ENCODE measurements around the gene PLEKHA4. TPM values are rescaled to one million over a fixed set of nuclear protein-coding genes. Genes with fewer than 3 reads are reported as not detected.

PLEKHA4 gene
- total and polyA plus RNA-seq, 4 donors: 4.4 to 17.2 (median 6.3) TPM

GRCh38 chr19:48906324-48906723 is 37.9 kb upstream of the PLEKHA4 start:
- peaks cover 11 to 42% (median 26%) of the 10 kb centered on the region in 4 donors for H3K4me1 ChIP-seq (ENCODE audit: control insufficient read depth in 4 of 4, insufficient read depth in 4 of 4, low read length in 3 of 4)
- H3K36me3 ChIP-seq (ENCODE audit: control insufficient read depth in 4 of 4, insufficient read depth in 3 of 4, low read depth in 1 of 4, low read length in 3 of 4): peaks cover 0 to 22% (median 17%) of the 10 kb centered on the region in 4 donors
- H3K27me3 ChIP-seq (ENCODE audit: control insufficient read depth in 4 of 4, insufficient read depth in 4 of 4, low read length in 3 of 4): no peaks in the 10 kb centered on the region
- no peak overlapping the region for H3K4me3 ChIP-seq (ENCODE audit: low read depth in 1 of 3, low read length in 3 of 3)
- no peaks in the 10 kb centered on the region for H3K9me3 ChIP-seq (ENCODE audit: control insufficient read depth in 4 of 4, low read length in 3 of 4)
- DNase-seq (ENCODE audit: low spot score): no peak
- H3K9ac ChIP-seq (ENCODE audit: low read depth in 1 of 2, low read length in 2 of 2): no peak overlapping the region
- peak overlapping the region in 1 of 2 donors; percentile 65 for H3K27ac ChIP-seq (ENCODE audit: low read depth in 1 of 2, low read length in 2 of 2)
- TF ChIP-seq ATF3 (IDR thresholded peaks at IDR 0.05): no peak
- no peak for TF ChIP-seq FOXA2 (IDR thresholded peaks at IDR 0.05)
- no peak for TF ChIP-seq NR2F2 (IDR thresholded peaks at IDR 0.05)
- TF ChIP-seq RAD21 (IDR thresholded peaks at IDR 0.05): no peak
- TF ChIP-seq GABPA (IDR thresholded peaks at IDR 0.05 in 1 of 2, conservative IDR thresholded peaks at IDR 0.05 in 1 of 2): no peak
- no peak for TF ChIP-seq HNF4A (conservative IDR thresholded peaks at IDR 0.05)
- TF ChIP-seq CTCF (IDR thresholded peaks at IDR 0.05; ENCODE audit: low read depth, low read length, missing input control): no peak
- TF ChIP-seq JUND (IDR thresholded peaks at IDR 0.05): no peak
- no peak for TF ChIP-seq FOXA1 (IDR thresholded peaks at IDR 0.05)
- TF ChIP-seq EGR1 (IDR thresholded peaks at IDR 0.05; ENCODE audit: low read depth in 2 of 2): no peak
- TF ChIP-seq YY1 (IDR thresholded peaks at IDR 0.05): no peak
- no peak for TF ChIP-seq HNF4G (IDR thresholded peaks at IDR 0.05)
- TF ChIP-seq REST (IDR thresholded peaks at IDR 0.05): no peak
- no peak for TF ChIP-seq ZBTB33 (IDR thresholded peaks at IDR 0.05)
- TF ChIP-seq TAF1 (conservative IDR thresholded peaks at IDR 0.05): no peak
- TF ChIP-seq RXRA (IDR thresholded peaks at IDR 0.05): no peak
- no peak for TF ChIP-seq MAX (IDR thresholded peaks at IDR 0.05)
- TF ChIP-seq SP1 (IDR thresholded peaks at IDR 0.05): no peak
- WGBS: 95% methylated on average over 10 of the region's 10 CpGs

All from liver (tissue), 9 donors.